ENCODE data around the gene NUDT1. TPM values are rescaled to one million over a fixed set of nuclear protein-coding genes. Genes with fewer than 3 reads are reported as not detected.

The NUDT1 gene
- total and polyA plus RNA-seq, 2 experiments from 2014 or later: 54.5 to 163 TPM

DNA sequence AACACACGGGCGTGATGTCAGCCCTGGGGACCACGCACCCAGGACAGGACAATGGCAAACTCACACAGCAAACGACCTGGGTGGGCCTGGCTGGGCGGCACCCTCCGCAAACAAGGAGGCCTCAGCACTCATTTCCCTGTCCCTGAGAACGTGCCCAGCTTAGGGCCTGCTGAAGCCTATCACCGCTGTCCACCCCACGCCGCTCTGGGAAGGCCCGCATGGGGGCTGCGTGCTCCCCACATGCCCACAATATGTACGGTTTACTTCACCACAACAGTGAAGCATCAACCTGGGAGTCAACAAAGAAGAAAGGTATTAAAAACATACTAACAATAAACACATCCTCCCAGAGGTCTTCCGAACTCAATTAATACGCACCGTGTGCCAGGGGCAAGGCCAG, 21.5 kb upstream of the NUDT1 start:
- Histone ChIP-seq H3K27ac (ENCODE audit: low read depth) (no peak overlapping the region), H3K4me2 (no peak overlapping the region), H3K4me1 (ENCODE audit: insufficient read depth) (no peaks in the 10 kb centered on the region), H3K27me3 (ENCODE audit: insufficient read depth) (no peaks in the 10 kb centered on the region), H2AFZ (no peak overlapping the region), H3K9me2 (ENCODE audit: insufficient read depth) (no peaks in the 10 kb centered on the region), H3K79me2 (replicated peaks; ENCODE audit: insufficient read depth) (peaks cover 32% of the 10 kb centered on the region), H3K4me3 (no peak overlapping the region), H4K20me1 (replicated peaks; ENCODE audit: insufficient read depth) (peaks cover 6% of the 10 kb centered on the region), H3K36me3 (ENCODE audit: insufficient read depth) (peaks cover 13% of the 10 kb centered on the region; the same call in 1 of the 2 replicates), H3F3A (replicated peaks; ENCODE audit: low read depth) (no peaks in the 10 kb centered on the region)
- no peak for ATAC-seq
- Mint-ChIP-seq H3K27ac (no peak overlapping the region), H3K4me1 (no peaks in the 10 kb centered on the region), H3K4me3 (no peak overlapping the region), H3K36me3 (ENCODE audit: low read depth) (peaks cover 67% of the 10 kb centered on the region), H3K27me3 (ENCODE audit: insufficient read depth, low read depth, poor library complexity) (peaks cover 11% of the 10 kb centered on the region), H3K9me3 (no peaks in the 10 kb centered on the region)
- DNase-seq (ENCODE audit: low spot score): no peak
- no peak for TF ChIP-seq EZH2phosphoT487 (IDR thresholded peaks at IDR 0.05; ENCODE audit: unreplicated experiment)
- no peak for TF ChIP-seq NANOG (IDR thresholded peaks at IDR 0.05; ENCODE audit: borderline replicate concordance)
- TF ChIP-seq JUNB (IDR thresholded peaks at IDR 0.05; ENCODE audit: unreplicated experiment): no peak
- TF ChIP-seq, protein P1, sequence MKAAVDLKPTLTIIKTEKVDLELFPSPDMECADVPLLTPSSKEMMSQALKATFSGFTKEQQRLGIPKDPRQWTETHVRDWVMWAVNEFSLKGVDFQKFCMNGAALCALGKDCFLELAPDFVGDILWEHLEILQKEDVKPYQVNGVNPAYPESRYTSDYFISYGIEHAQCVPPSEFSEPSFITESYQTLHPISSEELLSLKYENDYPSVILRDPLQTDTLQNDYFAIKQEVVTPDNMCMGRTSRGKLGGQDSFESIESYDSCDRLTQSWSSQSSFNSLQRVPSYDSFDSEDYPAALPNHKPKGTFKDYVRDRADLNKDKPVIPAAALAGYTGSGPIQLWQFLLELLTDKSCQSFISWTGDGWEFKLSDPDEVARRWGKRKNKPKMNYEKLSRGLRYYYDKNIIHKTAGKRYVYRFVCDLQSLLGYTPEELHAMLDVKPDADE (IDR thresholded peaks at IDR 0.05): no peak
- TF ChIP-seq, protein P2, sequence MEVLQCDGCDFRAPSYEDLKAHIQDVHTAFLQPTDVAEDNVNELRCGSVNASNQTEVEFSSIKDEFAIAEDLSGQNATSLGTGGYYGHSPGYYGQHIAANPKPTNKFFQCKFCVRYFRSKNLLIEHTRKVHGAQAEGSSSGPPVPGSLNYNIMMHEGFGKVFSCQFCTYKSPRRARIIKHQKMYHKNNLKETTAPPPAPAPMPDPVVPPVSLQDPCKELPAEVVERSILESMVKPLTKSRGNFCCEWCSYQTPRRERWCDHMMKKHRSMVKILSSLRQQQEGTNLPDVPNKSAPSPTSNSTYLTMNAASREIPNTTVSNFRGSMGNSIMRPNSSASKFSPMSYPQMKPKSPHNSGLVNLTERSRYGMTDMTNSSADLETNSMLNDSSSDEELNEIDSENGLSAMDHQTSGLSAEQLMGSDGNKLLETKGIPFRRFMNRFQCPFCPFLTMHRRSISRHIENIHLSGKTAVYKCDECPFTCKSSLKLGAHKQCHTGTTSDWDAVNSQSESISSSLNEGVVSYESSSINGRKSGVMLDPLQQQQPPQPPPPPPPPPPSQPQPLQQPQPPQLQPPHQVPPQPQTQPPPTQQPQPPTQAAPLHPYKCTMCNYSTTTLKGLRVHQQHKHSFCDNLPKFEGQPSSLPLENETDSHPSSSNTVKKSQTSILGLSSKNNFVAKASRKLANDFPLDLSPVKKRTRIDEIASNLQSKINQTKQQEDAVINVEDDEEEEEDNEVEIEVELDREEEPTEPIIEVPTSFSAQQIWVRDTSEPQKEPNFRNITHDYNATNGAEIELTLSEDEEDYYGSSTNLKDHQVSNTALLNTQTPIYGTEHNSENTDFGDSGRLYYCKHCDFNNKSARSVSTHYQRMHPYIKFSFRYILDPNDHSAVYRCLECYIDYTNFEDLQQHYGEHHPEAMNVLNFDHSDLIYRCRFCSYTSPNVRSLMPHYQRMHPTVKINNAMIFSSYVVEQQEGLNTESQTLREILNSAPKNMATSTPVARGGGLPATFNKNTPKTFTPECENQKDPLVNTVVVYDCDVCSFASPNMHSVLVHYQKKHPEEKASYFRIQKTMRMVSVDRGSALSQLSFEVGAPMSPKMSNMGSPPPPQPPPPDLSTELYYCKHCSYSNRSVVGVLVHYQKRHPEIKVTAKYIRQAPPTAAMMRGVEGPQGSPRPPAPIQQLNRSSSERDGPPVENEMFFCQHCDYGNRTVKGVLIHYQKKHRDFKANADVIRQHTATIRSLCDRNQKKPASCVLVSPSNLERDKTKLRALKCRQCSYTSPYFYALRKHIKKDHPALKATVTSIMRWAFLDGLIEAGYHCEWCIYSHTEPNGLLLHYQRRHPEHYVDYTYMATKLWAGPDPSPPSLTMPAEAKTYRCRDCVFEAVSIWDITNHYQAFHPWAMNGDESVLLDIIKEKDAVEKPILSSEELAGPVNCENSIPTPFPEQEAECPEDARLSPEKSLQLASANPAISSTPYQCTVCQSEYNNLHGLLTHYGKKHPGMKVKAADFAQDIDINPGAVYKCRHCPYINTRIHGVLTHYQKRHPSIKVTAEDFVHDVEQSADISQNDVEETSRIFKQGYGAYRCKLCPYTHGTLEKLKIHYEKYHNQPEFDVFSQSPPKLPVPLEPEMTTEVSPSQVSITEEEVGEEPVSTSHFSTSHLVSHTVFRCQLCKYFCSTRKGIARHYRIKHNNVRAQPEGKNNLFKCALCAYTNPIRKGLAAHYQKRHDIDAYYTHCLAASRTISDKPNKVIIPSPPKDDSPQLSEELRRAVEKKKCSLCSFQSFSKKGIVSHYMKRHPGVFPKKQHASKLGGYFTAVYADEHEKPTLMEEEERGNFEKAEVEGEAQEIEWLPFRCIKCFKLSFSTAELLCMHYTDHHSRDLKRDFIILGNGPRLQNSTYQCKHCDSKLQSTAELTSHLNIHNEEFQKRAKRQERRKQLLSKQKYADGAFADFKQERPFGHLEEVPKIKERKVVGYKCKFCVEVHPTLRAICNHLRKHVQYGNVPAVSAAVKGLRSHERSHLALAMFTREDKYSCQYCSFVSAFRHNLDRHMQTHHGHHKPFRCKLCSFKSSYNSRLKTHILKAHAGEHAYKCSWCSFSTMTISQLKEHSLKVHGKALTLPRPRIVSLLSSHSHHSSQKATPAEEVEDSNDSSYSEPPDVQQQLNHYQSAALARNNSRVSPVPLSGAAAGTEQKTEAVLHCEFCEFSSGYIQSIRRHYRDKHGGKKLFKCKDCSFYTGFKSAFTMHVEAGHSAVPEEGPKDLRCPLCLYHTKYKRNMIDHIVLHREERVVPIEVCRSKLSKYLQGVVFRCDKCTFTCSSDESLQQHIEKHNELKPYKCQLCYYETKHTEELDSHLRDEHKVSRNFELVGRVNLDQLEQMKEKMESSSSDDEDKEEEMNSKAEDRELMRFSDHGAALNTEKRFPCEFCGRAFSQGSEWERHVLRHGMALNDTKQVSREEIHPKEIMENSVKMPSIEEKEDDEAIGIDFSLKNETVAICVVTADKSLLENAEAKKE (CRISPR knock-in tag; IDR thresholded peaks at IDR 0.05): no peak
- TF ChIP-seq, protein P3, sequence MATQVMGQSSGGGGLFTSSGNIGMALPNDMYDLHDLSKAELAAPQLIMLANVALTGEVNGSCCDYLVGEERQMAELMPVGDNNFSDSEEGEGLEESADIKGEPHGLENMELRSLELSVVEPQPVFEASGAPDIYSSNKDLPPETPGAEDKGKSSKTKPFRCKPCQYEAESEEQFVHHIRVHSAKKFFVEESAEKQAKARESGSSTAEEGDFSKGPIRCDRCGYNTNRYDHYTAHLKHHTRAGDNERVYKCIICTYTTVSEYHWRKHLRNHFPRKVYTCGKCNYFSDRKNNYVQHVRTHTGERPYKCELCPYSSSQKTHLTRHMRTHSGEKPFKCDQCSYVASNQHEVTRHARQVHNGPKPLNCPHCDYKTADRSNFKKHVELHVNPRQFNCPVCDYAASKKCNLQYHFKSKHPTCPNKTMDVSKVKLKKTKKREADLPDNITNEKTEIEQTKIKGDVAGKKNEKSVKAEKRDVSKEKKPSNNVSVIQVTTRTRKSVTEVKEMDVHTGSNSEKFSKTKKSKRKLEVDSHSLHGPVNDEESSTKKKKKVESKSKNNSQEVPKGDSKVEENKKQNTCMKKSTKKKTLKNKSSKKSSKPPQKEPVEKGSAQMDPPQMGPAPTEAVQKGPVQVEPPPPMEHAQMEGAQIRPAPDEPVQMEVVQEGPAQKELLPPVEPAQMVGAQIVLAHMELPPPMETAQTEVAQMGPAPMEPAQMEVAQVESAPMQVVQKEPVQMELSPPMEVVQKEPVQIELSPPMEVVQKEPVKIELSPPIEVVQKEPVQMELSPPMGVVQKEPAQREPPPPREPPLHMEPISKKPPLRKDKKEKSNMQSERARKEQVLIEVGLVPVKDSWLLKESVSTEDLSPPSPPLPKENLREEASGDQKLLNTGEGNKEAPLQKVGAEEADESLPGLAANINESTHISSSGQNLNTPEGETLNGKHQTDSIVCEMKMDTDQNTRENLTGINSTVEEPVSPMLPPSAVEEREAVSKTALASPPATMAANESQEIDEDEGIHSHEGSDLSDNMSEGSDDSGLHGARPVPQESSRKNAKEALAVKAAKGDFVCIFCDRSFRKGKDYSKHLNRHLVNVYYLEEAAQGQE (IDR thresholded peaks at IDR 0.05; ENCODE audit: unreplicated experiment): no peak
- no peak for TF ChIP-seq POLR2AphosphoS5 (IDR thresholded peaks at IDR 0.05; ENCODE audit: low read depth)
- TF ChIP-seq CREB1 (CRISPR knock-in tag; IDR thresholded peaks at IDR 0.05; ENCODE audit: low read depth): no peak
- TF ChIP-seq, protein P4, sequence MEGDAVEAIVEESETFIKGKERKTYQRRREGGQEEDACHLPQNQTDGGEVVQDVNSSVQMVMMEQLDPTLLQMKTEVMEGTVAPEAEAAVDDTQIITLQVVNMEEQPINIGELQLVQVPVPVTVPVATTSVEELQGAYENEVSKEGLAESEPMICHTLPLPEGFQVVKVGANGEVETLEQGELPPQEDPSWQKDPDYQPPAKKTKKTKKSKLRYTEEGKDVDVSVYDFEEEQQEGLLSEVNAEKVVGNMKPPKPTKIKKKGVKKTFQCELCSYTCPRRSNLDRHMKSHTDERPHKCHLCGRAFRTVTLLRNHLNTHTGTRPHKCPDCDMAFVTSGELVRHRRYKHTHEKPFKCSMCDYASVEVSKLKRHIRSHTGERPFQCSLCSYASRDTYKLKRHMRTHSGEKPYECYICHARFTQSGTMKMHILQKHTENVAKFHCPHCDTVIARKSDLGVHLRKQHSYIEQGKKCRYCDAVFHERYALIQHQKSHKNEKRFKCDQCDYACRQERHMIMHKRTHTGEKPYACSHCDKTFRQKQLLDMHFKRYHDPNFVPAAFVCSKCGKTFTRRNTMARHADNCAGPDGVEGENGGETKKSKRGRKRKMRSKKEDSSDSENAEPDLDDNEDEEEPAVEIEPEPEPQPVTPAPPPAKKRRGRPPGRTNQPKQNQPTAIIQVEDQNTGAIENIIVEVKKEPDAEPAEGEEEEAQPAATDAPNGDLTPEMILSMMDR (conservative IDR thresholded peaks at IDR 0.05; ENCODE audit: low read depth in 2 of 2): no peak
- no peak for TF ChIP-seq ZNF114 (CRISPR knock-in tag; IDR thresholded peaks at IDR 0.05)
- no peak for TF ChIP-seq EZH2 (IDR thresholded peaks at IDR 0.05; ENCODE audit: low read depth, unreplicated experiment)
- TF ChIP-seq STAT1 (IDR thresholded peaks at IDR 0.05; ENCODE audit: unreplicated experiment): no peak
- TF ChIP-seq ZNF331 (CRISPR knock-in tag; IDR thresholded peaks at IDR 0.05; ENCODE audit: low read depth): no peak

All from GM23338 (cell line).